ENCODE measurements around the gene CEACAM21. TPM values are rescaled to one million over a fixed set of nuclear protein-coding genes. Genes with fewer than 3 reads are reported as not detected.

CEACAM21 gene
- total RNA-seq, 4 donors from 2014 or later: 0.60 to 2.2 (median 0.87) TPM; not detected in 1

DNA sequence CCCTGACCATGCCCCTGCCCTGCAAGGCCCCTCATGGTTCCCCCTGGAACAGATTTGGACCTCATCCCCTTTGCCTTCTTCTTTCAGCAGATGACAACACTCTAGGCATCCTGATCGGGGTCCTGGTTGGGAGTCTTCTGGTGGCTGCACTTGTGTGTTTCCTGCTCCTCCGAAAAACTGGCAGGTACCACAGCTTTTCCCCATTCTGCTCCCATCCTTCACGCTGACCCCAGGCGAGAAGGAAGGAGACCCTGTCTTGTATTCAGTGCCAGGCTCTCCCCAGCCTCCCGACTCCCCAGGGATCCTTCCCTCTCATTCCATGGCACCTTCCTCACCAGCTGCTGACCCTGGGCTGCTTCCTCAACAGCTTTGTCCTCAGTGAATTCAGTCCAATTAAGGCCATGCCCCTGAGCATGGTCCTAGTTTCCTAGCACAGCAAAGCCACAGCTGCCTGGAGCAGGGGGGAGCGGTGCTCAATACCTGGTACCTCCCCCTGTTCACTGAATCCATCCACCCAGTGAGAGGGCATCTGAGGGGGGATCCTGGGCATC, 8.4 kb downstream of the CEACAM21 start:
- TF ChIP-seq POLR2A (IDR thresholded peaks at IDR 0.05): no peak
- no peak for TF ChIP-seq EP300 (IDR thresholded peaks at IDR 0.05)
- TF ChIP-seq, protein P1, sequence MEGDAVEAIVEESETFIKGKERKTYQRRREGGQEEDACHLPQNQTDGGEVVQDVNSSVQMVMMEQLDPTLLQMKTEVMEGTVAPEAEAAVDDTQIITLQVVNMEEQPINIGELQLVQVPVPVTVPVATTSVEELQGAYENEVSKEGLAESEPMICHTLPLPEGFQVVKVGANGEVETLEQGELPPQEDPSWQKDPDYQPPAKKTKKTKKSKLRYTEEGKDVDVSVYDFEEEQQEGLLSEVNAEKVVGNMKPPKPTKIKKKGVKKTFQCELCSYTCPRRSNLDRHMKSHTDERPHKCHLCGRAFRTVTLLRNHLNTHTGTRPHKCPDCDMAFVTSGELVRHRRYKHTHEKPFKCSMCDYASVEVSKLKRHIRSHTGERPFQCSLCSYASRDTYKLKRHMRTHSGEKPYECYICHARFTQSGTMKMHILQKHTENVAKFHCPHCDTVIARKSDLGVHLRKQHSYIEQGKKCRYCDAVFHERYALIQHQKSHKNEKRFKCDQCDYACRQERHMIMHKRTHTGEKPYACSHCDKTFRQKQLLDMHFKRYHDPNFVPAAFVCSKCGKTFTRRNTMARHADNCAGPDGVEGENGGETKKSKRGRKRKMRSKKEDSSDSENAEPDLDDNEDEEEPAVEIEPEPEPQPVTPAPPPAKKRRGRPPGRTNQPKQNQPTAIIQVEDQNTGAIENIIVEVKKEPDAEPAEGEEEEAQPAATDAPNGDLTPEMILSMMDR (IDR thresholded peaks at IDR 0.05): no peak
- H3K27me3 ChIP-seq: no peaks in the 10 kb centered on the region
- peaks cover 0 to 5% (median 0%) of the 10 kb centered on the region in 3 donors for H3K36me3 ChIP-seq
- 62 to 71% methylated on average over 6 of the region's 6 CpGs for WGBS, 2 donors
- no peak overlapping the region for H3K27ac ChIP-seq
- no peak overlapping the region for H3K4me3 ChIP-seq
- no peak for DNase-seq (ENCODE audit: low spot score in 2 of 2)
- no peaks in the 10 kb centered on the region for H3K4me1 ChIP-seq
- peaks cover 0 to 33% (median 0%) of the 10 kb centered on the region in 4 donors for H3K9me3 ChIP-seq

DNA sequence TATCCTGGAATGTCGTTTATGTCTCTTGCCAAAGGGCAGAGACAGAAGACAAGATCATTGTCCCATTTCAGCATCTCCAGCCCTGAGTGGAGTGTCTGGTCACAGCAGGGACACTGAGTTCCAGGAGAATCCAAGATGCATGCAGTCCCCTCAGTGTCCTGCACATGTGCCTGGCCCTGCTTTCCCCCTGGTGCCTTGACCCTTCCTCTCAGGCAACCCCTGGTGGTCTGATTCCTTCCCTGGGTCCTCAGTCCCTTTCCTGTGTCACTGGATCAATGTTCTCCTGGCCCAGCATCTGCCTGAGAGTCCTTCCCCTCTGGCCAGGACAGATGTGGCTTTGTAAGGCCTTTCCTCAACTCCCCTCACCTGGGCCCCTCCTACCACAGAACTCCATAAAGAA, 9.0 kb downstream of the CEACAM21 start:
- Histone ChIP-seq H3K9me3 (peaks cover 0 to 33% (median 0%) of the 10 kb centered on the region in 4 donors), H3K27me3 (no peaks in the 10 kb centered on the region), H3K4me3 (no peak overlapping the region), H3K27ac (no peak overlapping the region), H3K4me1 (no peaks in the 10 kb centered on the region), H3K36me3 (peaks cover 0 to 5% (median 0%) of the 10 kb centered on the region in 3 donors)
- WGBS, 2 donors: 64 to 71% methylated on average over 1 of the region's 1 CpG
- TF ChIP-seq, protein P1 (IDR thresholded peaks at IDR 0.05): no peak
- TF ChIP-seq POLR2A (IDR thresholded peaks at IDR 0.05) (no peak), EP300 (IDR thresholded peaks at IDR 0.05) (no peak)
- DNase-seq (ENCODE audit: low spot score in 2 of 2): no peak

DNA sequence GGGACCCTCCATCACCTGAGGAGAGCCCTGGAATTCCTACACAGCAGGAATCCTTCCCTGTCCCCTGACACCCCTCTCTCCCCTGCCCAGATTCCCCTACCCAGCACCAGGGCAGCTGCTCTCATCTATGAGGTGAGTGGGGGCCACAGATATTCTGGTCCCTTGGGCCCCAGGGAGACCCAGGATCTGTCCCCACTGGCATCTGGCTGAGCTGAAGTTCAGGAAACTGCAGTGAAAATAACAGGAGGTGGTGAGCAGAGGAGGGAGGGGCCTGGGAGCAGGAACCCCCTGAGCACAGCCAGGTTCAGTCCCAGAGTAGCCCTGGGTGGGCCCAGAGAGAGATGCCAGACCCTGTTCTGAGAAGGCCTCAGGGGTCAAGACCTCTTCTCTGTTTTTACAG, 10.1 kb downstream of the CEACAM21 start:
- TF ChIP-seq EP300 (IDR thresholded peaks at IDR 0.05) (no peak), POLR2A (IDR thresholded peaks at IDR 0.05) (no peak)
- TF ChIP-seq, protein P1 (IDR thresholded peaks at IDR 0.05): no peak
- no peaks in the 10 kb centered on the region for H3K27me3 ChIP-seq

DNA sequence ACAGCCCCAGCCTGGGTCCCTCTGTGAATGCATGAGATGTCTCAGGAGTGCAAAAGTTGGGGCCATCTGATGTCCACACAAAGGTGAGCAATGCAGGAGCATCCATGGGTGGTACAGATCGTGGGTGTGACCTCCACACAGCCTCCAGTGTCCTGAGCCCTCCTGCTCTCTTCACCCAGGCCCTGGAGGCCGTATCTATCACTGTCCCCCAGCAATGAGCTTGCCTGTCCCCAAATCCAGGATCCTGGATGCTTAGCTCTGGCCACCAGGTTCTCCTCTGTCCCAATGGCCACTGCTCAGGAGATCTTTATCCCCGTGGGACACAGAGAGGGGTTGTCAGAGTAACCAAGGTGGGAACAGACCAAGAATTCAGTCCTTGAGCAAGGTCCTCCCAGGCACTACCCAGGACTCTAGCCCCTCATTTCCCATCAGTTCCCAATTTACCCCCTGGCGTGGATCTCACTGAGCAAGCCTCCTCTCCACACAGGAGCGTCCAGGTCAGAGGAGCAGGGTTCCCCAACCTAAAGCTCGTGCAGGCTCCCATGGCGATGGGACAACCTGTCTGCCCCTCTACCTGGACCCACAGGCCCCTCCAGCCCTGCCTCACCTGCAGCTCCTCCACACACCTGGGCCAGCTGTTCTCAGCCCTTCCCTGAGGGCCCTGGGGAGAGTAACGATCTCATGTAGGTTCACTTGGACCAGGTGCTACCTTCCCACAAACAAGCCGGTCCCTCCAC, 11.3 kb downstream of the CEACAM21 start:
- Histone ChIP-seq H3K4me3 (no peak overlapping the region), H3K4me1 (no peaks in the 10 kb centered on the region), H3K27me3 (no peaks in the 10 kb centered on the region), H3K36me3 (peaks cover 0 to 5% (median 0%) of the 10 kb centered on the region in 3 donors), H3K9me3 (peaks cover 0 to 20% (median 0%) of the 10 kb centered on the region in 4 donors), H3K27ac (no peak overlapping the region)
- no peak for TF ChIP-seq POLR2A (IDR thresholded peaks at IDR 0.05)
- DNase-seq (ENCODE audit: low spot score in 2 of 2): no peak
- WGBS, 2 donors: 64 to 72% methylated on average over 9 of the region's 9 CpGs

More for the DNA sequence above, 10.1 kb downstream of the CEACAM21 start:
- no peak for DNase-seq (ENCODE audit: low spot score in 2 of 2)
- H3K36me3 ChIP-seq: peaks cover 0 to 5% (median 0%) of the 10 kb centered on the region in 3 donors
- no peaks in the 10 kb centered on the region for H3K4me1 ChIP-seq
- peaks cover 0 to 24% (median 0%) of the 10 kb centered on the region in 4 donors for H3K9me3 ChIP-seq
- H3K4me3 ChIP-seq: no peak overlapping the region
- H3K27ac ChIP-seq: no peak overlapping the region

DNA sequence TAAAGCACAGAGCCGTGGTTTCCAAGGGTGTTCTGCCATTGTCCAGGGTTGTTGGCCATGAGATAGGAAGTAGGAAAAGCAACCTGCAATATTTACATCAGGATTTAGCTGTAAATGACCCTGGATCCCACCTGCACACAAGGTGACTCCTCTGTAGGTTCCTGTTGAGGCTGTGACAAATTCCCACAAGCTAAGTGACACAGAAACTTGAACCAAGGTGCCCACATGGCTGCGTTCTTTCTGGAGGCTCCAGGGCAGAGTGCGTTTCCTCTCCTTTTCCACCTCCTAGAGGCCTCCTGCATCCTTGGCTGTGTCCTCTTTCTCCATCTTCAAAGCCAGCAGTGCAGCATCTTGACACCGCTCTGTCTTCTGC, 11.9 kb downstream of the CEACAM21 start:
- WGBS, 2 donors: 62 to 79% methylated on average over 4 of the region's 4 CpGs
- TF ChIP-seq POLR2A (IDR thresholded peaks at IDR 0.05) (no peak), EP300 (IDR thresholded peaks at IDR 0.05) (no peak)
- TF ChIP-seq, protein P1 (IDR thresholded peaks at IDR 0.05): no peak
- no peak for DNase-seq (ENCODE audit: low spot score in 2 of 2)

More for the DNA sequence above, 11.9 kb downstream of the CEACAM21 start:
- no peaks in the 10 kb centered on the region for H3K4me1 ChIP-seq
- H3K9me3 ChIP-seq: peaks cover 0 to 20% (median 0%) of the 10 kb centered on the region in 4 donors
- no peak overlapping the region for H3K4me3 ChIP-seq
- H3K27ac ChIP-seq: no peak overlapping the region
- H3K36me3 ChIP-seq: no peaks in the 10 kb centered on the region
- no peaks in the 10 kb centered on the region for H3K27me3 ChIP-seq

Measured in tibial nerve (tissue), 4 donors.